ENCODE results near the gene PIGQ.
"Not testable (repeated sequence)": the region's sequence is repeated elsewhere in the genome, so short reads cannot be mapped to it uniquely, and the experiment has no call there.

Gene PIGQ

GRCh38 chr16:586047-586644 is 16.4 kb downstream of the PIGQ start:
- no peak for DNase-seq (ENCODE audit: low spot score)

- DNase-seq (ENCODE audit: low spot score): no peak
Measured at GRCh38 chr16:586645-587590, 17.1 kb downstream of the PIGQ start.

- DNase-seq (ENCODE audit: low spot score): no peak
Measured at GRCh38 chr16:588639-588888, 18.8 kb downstream of the PIGQ start.

GRCh38 chr16:588889-589657 is 19.3 kb downstream of the PIGQ start:
- DNase-seq (ENCODE audit: low spot score): peak; percentile 98

- DNase-seq (ENCODE audit: low spot score): peak; percentile 100
Measured at GRCh38 chr16:589658-590187, 20.0 kb downstream of the PIGQ start, which contains the start of gene RAB40C. RAB40C (plus strand) TSS chr16:590066; CDS start chr16:590292, 226 bp downstream.

GRCh38 chr16:590188-590814 is 20.5 kb downstream of the PIGQ start:
- no peak for DNase-seq (ENCODE audit: low spot score)

- DNase-seq (ENCODE audit: low spot score): no peak
Measured at GRCh38 chr16:590815-591200, 21.0 kb downstream of the PIGQ start.

GRCh38 chr16:591231-591630 is 21.5 kb downstream of the PIGQ start:
- DNase-seq (ENCODE audit: low spot score): no peak

- DNase-seq (ENCODE audit: low spot score): no peak
Measured at GRCh38 chr16:591892-592517, 22.2 kb downstream of the PIGQ start.

- DNase-seq (ENCODE audit: low spot score): peak; percentile 77
Measured at GRCh38 chr16:592518-593306, 22.9 kb downstream of the PIGQ start.

- DNase-seq (ENCODE audit: low spot score): no peak
Measured at GRCh38 chr16:593406-593805, 23.6 kb downstream of the PIGQ start.

GRCh38 chr16:593807-594206 is 24.0 kb downstream of the PIGQ start:
- no peak for DNase-seq (ENCODE audit: low spot score)

GRCh38 chr16:595094-595528 is 25.3 kb downstream of the PIGQ start:
- DNase-seq (ENCODE audit: low spot score): no peak

GRCh38 chr16:595942-596735 is 26.4 kb downstream of the PIGQ start:
- peak; percentile 65 for DNase-seq (ENCODE audit: low spot score)

GRCh38 chr16:596736-597060 is 26.9 kb downstream of the PIGQ start:
- DNase-seq (ENCODE audit: low spot score): no peak

GRCh38 chr16:597655-598054 is 27.9 kb downstream of the PIGQ start:
- not testable (repeated sequence) for DNase-seq (ENCODE audit: low spot score)

- DNase-seq (ENCODE audit: low spot score): no peak
Measured at GRCh38 chr16:598823-599739, 29.3 kb downstream of the PIGQ start.

GRCh38 chr16:600781-601180 is 31.0 kb downstream of the PIGQ start:
- no peak for DNase-seq (ENCODE audit: low spot score)

- no peak for DNase-seq (ENCODE audit: low spot score)
Measured at GRCh38 chr16:603933-604332, 34.2 kb downstream of the PIGQ start.

All from Ammon's horn (tissue), 1 donor.